HEK293 (cell line): ENCODE results near the gene DMPK.
A peak's percentile ranks its signal among the peaks of the same experiment; 100 is the strongest.

Source experiments
- CTCF ChIA-PET: fragments of 350-600 bp; formaldehyde crosslinking; extraction: SDS; loops from one replicate; lab custom pipeline; 2021; ENCODE audit warnings: antibody characterized with exemption; lab: Yijun Ruan, JAX
- POLR2A ChIA-PET: fragments of 300-600 bp; formaldehyde crosslinking; extraction: SDS; loops from one replicate; lab custom pipeline; 2020; ENCODE audit warnings: antibody characterized with exemption, inconsistent platforms; lab: Yijun Ruan, JAX
- H3K27ac ChIP-seq: fragments of 200-500 bp; sonication (Bioruptor generic); 2 replicates; pipeline ENCODE4 v1.5.1; 2014; ENCODE audit warnings: low read depth, low read length, control low read depth, inconsistent platforms; ENCODE audit errors: extremely low read depth
- H3K36me3 ChIP-seq, 2 experiments: fragments of 200-500 bp in 1 of 2; sonication (Bioruptor generic) in 1 of 2; 1 replicate in 1 of 2; 2 replicates in 1 of 2; pipeline ENCODE4 v1.5.1; 2014 to 2017; ENCODE audit warnings: inconsistent platforms in 2 of 2, low read length in 2 of 2; ENCODE audit not compliant: control insufficient read depth in 2 of 2, insufficient read depth in 1 of 2
- H3K4me1 ChIP-seq: fragments of 200-500 bp; sonication (Bioruptor generic); 2 replicates; pipeline ENCODE4 v1.5.1; 2014; ENCODE audit warnings: mild to moderate bottlenecking, low read length, inconsistent platforms; ENCODE audit not compliant: control insufficient read depth, insufficient read depth
- H3K4me3 ChIP-seq: 2 replicates; pipeline ENCODE4 v1.5.1; 2011; ENCODE audit warnings: low read depth, mild to moderate bottlenecking, control low read depth, low read length, moderate library complexity
- H3K9me3 ChIP-seq: fragments of 200-500 bp; sonication (Bioruptor generic); 2 replicates; pipeline ENCODE4 v1.5.1; 2014; ENCODE audit warnings: low read depth, low read length, inconsistent platforms; ENCODE audit not compliant: control insufficient read depth, insufficient read depth
- ATF2 ChIP-seq: fragments of 450-650 bp; formaldehyde crosslinking; IDR thresholded peaks from 2 replicates; pipeline ENCODE4 v1.5.1; 2016; ENCODE audit warnings: missing biosample characterization, missing genetic modification characterization, low read depth
- HOXD13 ChIP-seq: sonication (generic); formaldehyde crosslinking; IDR thresholded peaks from 2 replicates; pipeline ENCODE4 v1.8.0; 2022; ENCODE audit warnings: missing genetic modification reagents, borderline replicate concordance
- INSM2 ChIP-seq: fragments of 450-650 bp; formaldehyde crosslinking; IDR thresholded peaks from 2 replicates; pipeline ENCODE4 v1.5.1; 2016; ENCODE audit warnings: missing biosample characterization, missing genetic modification characterization
- MZF1 ChIP-seq: fragments of 450-650 bp; formaldehyde crosslinking; IDR thresholded peaks from 2 replicates; pipeline ENCODE4 v1.5.1; 2017; ENCODE audit warnings: missing biosample characterization, missing genetic modification characterization, borderline replicate concordance
- PBX3 ChIP-seq: sonication (generic); formaldehyde crosslinking; IDR thresholded peaks from 2 replicates; pipeline ENCODE4 v1.8.1; 2022; ENCODE audit warnings: mild to moderate bottlenecking, moderate library complexity, missing genetic modification reagents
- SCRT2 ChIP-seq: fragments of 450-650 bp; formaldehyde crosslinking; IDR thresholded peaks from 2 replicates; pipeline ENCODE4 v1.5.1; 2016; ENCODE audit warnings: missing biosample characterization, missing genetic modification characterization
- TSHZ1 ChIP-seq: fragments of 450-650 bp; formaldehyde crosslinking; IDR thresholded peaks from 2 replicates; pipeline ENCODE4 v1.5.1; 2016; ENCODE audit warnings: missing biosample characterization, missing genetic modification characterization, borderline replicate concordance
- WT1 ChIP-seq: fragments of 450-650 bp; formaldehyde crosslinking; IDR thresholded peaks from 2 replicates; pipeline ENCODE4 v1.5.1; 2016; ENCODE audit warnings: missing biosample characterization, missing genetic modification characterization
- ZFHX2 ChIP-seq: fragments of 450-650 bp; formaldehyde crosslinking; conservative IDR thresholded peaks from 2 replicates; pipeline ENCODE4 v1.5.1; 2016; ENCODE audit warnings: missing biosample characterization, missing genetic modification characterization
- ZFP3 ChIP-seq: fragments of 450-650 bp; formaldehyde crosslinking; IDR thresholded peaks from 2 replicates; pipeline ENCODE4 v1.5.1; 2016; ENCODE audit warnings: low read depth, missing biosample characterization, missing genetic modification characterization
- ZNF121 ChIP-seq: fragments of 450-650 bp; formaldehyde crosslinking; IDR thresholded peaks from 2 replicates; pipeline ENCODE4 v1.5.1; 2016; ENCODE audit warnings: missing biosample characterization, missing genetic modification characterization
- ZNF280D ChIP-seq: fragments of 450-650 bp; formaldehyde crosslinking; IDR thresholded peaks from 2 replicates; pipeline ENCODE4 v1.5.1; 2016; ENCODE audit warnings: missing biosample characterization, missing genetic modification characterization
- ZNF391 ChIP-seq: fragments of 450-650 bp; formaldehyde crosslinking; IDR thresholded peaks from 2 replicates; pipeline ENCODE4 v1.5.1; 2016; ENCODE audit warnings: low read depth, missing biosample characterization, missing genetic modification characterization, borderline replicate concordance
- ZNF416 ChIP-seq: fragments of 450-650 bp; formaldehyde crosslinking; IDR thresholded peaks from 2 replicates; pipeline ENCODE4 v1.5.1; 2016; ENCODE audit warnings: missing biosample characterization, missing genetic modification characterization
- ZNF529 ChIP-seq: fragments of 450-650 bp; formaldehyde crosslinking; IDR thresholded peaks from 2 replicates; pipeline ENCODE4 v1.5.1; 2017; ENCODE audit warnings: missing genetic modification characterization, missing biosample characterization; ENCODE audit not compliant: insufficient replicate concordance
- ZNF558 ChIP-seq: fragments of 450-650 bp; formaldehyde crosslinking; IDR thresholded peaks from 2 replicates; pipeline ENCODE4 v1.5.1; 2016; ENCODE audit warnings: missing biosample characterization, missing genetic modification characterization
- ZNF560 ChIP-seq: fragments of 450-650 bp; formaldehyde crosslinking; IDR thresholded peaks from 2 replicates; pipeline ENCODE4 v1.5.1; 2017; ENCODE audit warnings: missing biosample characterization, missing genetic modification characterization, borderline replicate concordance
- ZNF580 ChIP-seq: fragments of 450-650 bp; formaldehyde crosslinking; IDR thresholded peaks from 2 replicates; pipeline ENCODE4 v1.5.1; 2016; ENCODE audit warnings: missing biosample characterization, missing genetic modification characterization
- ZNF768 ChIP-seq: fragments of 450-650 bp; formaldehyde crosslinking; IDR thresholded peaks from 2 replicates; pipeline ENCODE4 v1.5.1; 2018; ENCODE audit warnings: missing biosample characterization, mild to moderate bottlenecking, missing genetic modification characterization
- ZNF830 ChIP-seq: fragments of 450-650 bp; IDR thresholded peaks from 2 replicates; pipeline ENCODE4 v1.5.0; 2018; ENCODE audit warnings: missing biosample characterization, missing genetic modification characterization, low read depth, mild to moderate bottlenecking, moderate library complexity
- ZSCAN30 ChIP-seq: fragments of 450-650 bp; IDR thresholded peaks from 2 replicates; pipeline ENCODE4 v1.5.1; 2018; ENCODE audit warnings: missing biosample characterization, mild to moderate bottlenecking, missing genetic modification characterization, moderate library complexity
- ZXDB ChIP-seq: fragments of 450-650 bp; formaldehyde crosslinking; IDR thresholded peaks from 2 replicates; pipeline ENCODE4 v1.5.1; 2016; ENCODE audit warnings: missing biosample characterization, missing genetic modification characterization

Gene DMPK

GRCh38 chr19:45820413-45821102 lies 38.3 kb upstream of the DMPK start:
- Histone ChIP-seq H3K4me1 (peaks cover 4% of the 10 kb centered on the region; the same call in 1 of the 2 replicates), H3K9me3 (no peaks in the 10 kb centered on the region), H3K36me3 (peaks cover 3 to 58% of the 10 kb centered on the region in 2 experiments; a peak in 2 of 3 replicates)
- CTCF ChIA-PET, result interaction anchor here (0.6 to 1.7 kb wide), 6 partner anchors 21 to 368 kb away, joined by 3 to 5 read pairs (median 4); no protein-coding TSS in a partner anchor
- POLR2A ChIA-PET, result interaction anchor here (1.1 kb wide), 1 partner anchor 34 kb away, joined by 4 read pairs; no protein-coding TSS in a partner anchor
- TF ChIP-seq ZNF580 (no peak), WT1 (no peak), ZFP3 (no peak), ZNF768 (no peak), ZXDB (tag by site-specific recombination) (no peak)
- TF ChIP-seq, all 188 proteins: peak for 0
- no peak overlapping the region for H3K4me3 ChIP-seq
- H3K27ac ChIP-seq, result 0 out of 2 replicates have a peak overlapping the region, but pooled peaks have one; percentile 9

GRCh38 chr19:45819769-45820168 lies 37.5 kb upstream of the DMPK start:
- Histone ChIP-seq H3K9me3 (no peaks in the 10 kb centered on the region), H3K4me1 (peaks cover 4% of the 10 kb centered on the region; the same call in 1 of the 2 replicates), H3K36me3 (peaks cover 3 to 53% of the 10 kb centered on the region in 2 experiments; a peak in 2 of 3 replicates), H3K27ac (0 out of 2 replicates have a peak overlapping the region, but pooled peaks have one; percentile 16), H3K4me3 (no peak overlapping the region)
- CTCF ChIA-PET, result interaction anchor here (0.7 to 1.7 kb wide), 5 partner anchors 21 to 63 kb away, joined by 3 to 5 read pairs (median 5); no protein-coding TSS in a partner anchor
- POLR2A ChIA-PET, result interaction anchor here (0.9 to 1.1 kb wide), 2 partner anchors 34 to 41 kb away, joined by 3 to 4 read pairs; no protein-coding TSS in a partner anchor
- TF ChIP-seq TSHZ1 (tag by site-specific recombination) (no peak), ZFHX2 (tag by site-specific recombination) (no peak), ATF2 (tag by site-specific recombination) (no peak), ZNF121 (tag by site-specific recombination) (no peak), ZNF529 (tag by site-specific recombination) (no peak), ZNF560 (tag by site-specific recombination) (no peak), ZSCAN30 (tag by site-specific recombination) (no peak), INSM2 (tag by site-specific recombination) (no peak), ZNF416 (tag by site-specific recombination) (no peak), HOXD13 (CRISPR knock-in tag) (no peak), ZNF830 (tag by site-specific recombination) (no peak), ZNF280D (tag by site-specific recombination) (no peak), SCRT2 (tag by site-specific recombination) (no peak), MZF1 (no peak), ZNF391 (no peak), ZNF558 (tag by site-specific recombination) (no peak), PBX3 (CRISPR knock-in tag) (no peak)
